Stimulated activated CD8-positive, alpha-beta memory T cell treated with anti-CD3 and anti-CD28 coated beads, Interleukin-15, amount 100 ng/mL, for 24 hours (primary cell): Measurements from ENCODE around the gene SORBS1.

Source experiments
- DNase-seq: peaks from one replicate; pipeline ENCODE4 v3.0.0-alpha.2; 2020; ENCODE audit warnings: low read depth

Gene SORBS1

DNA sequence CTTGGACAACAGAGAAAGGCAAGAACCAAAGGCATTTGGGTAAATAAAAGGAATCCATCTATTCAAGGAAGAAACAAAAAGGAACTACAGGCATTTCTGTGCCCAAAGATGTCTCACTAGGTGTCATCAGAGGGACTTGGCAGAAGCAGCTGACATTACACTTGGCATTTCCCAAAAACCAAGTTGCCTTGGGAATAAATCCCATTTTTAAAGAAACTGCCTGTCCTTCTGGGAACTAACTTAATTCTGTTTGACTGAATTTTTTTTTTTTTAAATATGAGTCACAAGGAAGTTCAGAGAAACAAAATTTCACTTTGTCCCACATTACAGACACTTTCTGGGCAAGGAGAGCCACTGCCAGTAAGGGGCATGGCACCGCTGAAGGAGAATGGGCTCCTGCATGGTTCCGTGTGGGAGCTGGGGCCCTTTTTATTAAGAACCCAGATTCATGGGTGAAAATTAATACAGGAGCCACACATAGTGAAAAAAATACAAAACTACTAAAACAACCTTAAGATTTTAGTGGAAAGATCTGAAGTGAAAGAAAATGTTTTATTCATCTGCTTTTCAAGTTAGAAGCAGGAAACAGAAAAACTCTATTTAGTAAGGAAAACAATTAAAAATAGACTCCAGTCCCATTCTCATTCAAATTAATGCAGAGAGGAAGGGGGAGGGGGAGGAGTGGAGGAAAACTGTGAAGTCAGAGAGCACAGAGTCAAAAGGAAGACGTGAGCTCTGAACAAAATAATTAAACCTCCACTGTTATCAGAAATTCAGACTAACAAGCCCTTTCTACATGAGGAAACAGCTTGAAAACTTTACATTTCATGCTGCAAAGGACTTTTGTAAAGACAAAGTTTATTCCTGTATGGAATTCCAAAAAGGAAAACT is 151.9 kb downstream of the SORBS1 start:
- no peak for DNase-seq

DNA sequence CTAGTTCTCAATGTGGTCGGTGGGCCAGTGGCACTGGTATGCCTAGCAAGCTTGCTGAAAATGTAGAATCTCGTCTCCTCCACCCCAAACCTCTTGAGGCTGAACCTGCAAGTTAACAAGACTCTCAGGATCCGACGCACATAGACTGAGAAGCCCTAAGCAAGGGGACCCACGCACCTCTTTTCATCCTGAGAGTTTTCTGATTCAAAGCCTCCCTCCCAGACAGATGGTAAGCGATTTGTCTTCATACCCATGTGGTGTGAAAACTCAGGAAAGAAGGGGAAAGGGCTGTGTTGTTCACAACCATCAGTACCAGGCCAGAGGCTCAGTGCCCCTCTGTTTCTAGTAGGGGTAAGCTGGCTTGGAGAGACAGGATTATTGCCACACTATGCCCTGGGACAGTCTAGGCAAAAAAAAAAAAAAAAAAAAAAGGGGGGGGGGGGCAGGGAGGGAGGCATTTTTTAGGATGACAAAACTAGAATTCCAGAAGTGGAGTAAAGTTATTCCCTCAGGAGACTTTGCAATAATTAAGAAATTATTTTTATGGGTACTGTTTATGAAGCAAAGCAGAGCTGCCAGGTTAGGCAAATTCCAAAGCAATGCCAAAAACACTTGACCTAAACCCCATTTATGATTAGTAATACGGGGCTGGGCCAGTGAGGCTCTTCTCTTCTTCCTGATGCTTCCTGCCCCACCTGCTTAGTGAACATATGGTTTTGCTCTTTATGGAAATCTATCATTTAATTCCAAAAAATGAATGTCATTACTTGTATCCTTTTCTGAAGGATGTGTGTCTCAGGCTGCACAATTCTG is 152.8 kb downstream of the SORBS1 start:
- no peak for DNase-seq

DNA sequence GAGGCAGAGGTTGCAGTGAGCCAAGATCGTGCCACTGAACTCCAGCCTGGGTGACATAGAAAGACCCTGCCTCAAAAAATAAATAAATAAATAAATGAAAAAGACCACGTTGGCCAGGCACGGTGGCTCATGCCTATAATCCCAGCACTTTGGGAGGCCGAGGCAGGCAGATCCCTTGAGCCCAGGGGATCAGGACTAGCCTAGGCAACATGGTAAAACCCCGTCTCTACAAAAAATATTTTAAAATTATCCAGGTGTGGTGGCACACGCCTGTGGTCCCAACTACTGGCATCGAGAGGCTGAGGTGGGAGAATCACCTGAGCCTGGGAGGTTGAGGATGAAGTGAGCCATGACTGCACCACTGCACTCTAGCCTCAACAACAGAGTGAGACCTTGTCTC is 153.6 kb downstream of the SORBS1 start:
- no peak for DNase-seq

DNA sequence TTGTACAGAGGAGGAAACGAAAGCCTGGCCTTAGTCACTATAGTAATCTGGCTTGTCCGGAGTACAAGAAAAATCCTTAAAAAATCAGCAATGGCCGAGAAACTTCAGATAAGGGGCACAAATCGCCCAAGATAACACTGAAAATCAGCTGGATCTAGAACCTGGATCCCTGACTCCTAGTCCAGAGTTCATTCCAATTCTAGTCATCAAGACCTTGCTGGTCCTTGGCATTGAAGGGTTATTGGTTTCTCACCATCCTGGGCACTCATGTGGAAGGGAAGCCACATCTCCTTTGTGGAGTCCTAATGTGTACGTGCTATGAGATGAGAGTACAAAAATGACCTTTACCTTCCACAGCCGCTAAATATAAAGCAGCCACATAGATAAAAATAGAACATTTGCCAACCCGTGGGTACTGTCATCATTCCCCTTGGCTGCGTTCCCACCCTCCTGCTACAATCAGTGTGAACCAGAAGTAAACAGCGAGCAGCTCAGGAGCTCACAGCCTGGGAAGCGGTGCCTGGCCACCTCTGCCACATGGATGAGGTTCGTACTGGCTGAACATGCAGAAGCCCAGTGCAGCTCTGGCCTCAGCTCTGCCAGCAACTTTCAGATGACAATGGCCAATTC is 154.4 kb downstream of the SORBS1 start:
- DNase-seq = no peak

DNA sequence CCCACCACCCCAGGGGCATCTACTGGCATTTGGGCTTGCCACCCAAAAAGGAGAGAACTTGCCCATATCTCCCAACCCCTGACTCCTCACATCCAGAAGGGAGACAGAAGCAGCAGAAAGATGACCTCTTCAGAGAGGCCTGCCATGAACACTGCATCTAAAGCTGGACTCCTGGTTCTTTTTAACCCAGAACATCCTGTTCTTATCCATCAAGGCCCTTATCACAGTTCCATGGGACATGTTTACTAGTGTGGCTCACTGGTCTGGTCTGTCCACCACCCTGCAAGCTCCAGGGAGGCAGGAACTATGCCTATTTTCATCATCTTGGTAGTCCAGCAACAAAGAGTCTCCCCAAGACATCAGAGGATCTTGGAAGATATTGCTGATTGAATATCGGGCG is 155.5 kb downstream of the SORBS1 start:
- no peak for DNase-seq

DNA sequence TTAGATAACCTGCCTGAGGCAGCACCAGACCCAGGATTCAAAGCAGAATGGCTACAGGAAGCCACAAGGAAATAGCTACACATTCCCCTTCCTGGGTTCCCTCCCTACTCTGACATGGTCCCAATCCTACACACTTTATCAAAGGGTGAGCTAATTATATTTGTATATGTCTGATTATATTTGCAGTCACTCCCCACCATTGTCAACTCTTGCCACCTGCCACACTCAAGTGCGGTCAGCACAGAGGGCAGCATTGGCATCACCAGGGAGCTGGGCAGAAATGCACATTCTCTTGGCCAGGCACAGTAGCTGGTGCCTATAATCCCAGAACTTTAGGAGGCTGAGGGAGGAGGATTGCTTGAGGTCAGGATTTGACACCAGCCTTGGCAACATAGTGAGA is 156.3 kb downstream of the SORBS1 start:
- DNase-seq = no peak

DNA sequence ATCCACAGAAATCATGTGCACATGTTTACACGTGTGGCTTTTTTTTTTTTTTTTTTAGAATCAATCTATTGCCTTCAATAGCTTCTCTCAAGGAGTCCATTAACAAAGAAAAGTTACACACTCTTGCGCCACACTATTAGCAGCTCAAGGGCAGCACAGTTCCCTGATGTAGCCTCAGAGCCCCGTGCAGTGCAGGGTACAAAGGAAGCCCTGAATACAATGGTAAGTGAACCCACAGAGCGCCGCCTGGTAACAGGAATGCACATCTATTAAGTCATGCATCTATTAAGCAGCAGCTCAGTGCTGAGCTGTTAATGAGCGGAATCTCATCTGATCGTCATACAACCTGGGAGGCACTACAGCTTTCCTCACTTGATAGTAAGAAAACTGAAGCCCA is 156.7 kb downstream of the SORBS1 start:
- DNase-seq = no peak

DNA sequence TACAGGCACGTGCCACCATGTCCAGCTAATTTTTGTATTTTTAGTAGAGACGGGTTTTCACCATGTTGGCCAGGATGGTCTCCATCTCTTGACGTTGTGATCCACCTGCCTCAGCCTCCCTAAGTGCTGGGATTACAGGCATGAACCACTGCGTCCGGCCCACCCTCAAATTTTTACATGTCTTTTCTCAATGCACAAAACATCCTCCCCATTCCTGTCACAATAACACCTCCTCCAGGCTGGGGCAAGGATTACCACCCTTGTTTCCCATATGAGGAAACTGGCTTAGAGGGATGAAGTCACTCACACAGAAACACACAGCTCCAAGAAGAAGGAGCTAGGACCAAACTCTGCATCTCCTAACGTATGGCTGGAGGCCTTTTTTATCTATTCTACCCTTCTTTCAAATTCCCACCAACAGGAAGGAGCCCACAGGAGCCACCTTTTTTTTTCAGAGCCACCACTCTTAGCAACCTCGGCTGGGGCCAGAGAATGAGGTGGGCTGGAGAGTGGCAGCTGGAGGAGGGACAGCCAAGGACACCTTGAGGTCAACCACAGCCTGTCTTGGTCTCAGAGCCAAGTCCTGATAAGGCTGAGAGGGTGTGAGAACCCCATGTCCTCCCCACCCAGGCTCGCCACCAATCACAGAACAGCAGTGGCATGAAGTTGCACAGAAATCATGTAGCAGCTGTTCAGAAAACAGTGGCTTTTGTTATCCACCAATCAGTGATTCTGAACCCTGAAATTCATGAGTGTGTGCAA is 157.3 kb downstream of the SORBS1 start:
- no peak for DNase-seq

DNA sequence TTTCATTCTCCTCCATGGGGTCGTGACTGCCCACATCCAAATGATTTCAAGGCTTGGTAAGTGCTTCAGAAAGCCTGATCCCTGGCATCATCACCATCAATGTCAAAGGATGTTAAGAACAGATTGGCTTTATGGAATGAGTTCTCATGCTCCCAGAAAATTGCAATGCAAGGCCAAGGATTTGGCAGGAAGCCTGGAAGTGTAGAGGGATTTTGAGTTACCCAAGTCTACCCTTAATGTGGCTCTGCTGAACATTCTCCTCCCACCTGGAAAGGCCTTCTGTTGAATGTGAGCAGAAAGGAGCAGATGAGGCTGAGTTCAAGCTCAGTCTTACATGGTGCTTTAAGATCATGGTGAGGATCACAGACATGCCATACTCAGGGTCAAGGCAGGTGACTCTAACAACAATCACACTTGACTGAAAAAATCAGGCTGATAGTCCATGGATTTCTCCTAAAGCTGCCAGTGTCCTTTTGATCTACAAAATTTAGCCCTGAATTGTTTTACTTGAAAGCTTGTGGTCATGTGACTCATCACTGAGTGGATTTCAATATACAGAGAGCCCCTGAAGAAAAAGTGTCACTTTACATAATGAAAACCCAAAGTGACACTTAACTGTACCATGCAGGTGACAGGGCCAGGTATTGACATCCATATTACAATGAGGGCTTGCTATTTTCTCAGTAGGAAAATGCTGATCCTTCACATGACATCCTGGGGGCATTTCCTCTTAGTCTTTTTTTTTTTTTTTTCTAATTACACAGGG is 159.3 kb downstream of the SORBS1 start:
- DNase-seq = no peak

DNA sequence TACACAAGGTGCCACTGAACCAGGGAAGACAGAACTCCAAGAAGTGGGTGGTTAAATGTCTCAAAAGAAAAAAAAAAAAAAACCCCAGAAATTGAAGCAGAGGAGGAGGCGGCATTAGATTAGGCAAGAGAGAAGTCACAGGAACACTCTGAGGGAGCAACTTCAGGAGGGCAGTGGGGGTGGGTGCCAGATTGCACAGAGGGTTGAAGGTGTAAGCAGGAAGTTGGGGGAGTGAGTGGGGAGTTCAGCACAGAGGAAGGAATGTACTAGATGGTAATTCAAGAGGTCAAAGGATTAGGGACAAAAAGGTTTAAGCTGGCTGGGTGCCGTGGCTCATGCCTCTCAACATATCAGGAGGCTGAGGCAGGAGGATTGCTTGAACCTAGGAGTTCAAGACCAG is 160.4 kb downstream of the SORBS1 start:
- no peak for DNase-seq

DNA sequence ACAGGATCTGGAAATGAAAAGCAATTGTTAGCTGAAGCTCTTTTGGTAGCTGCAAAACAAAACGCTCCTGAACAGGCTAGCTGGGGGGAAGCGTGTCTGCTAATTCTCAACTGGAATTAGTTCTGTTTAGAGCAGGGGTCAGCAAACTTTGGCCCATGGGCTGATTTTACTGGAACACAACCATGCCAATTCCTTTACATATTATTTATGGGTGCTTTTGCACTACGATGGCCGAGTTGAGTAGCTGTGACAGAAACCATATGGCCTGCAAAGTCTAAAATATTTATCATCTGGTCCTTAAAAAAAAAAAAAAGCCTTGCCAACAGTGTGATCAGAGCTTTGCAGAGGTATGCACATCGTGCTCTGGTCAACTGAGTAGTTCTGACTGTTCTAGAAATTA is 162.0 kb downstream of the SORBS1 start:
- no peak for DNase-seq

DNA sequence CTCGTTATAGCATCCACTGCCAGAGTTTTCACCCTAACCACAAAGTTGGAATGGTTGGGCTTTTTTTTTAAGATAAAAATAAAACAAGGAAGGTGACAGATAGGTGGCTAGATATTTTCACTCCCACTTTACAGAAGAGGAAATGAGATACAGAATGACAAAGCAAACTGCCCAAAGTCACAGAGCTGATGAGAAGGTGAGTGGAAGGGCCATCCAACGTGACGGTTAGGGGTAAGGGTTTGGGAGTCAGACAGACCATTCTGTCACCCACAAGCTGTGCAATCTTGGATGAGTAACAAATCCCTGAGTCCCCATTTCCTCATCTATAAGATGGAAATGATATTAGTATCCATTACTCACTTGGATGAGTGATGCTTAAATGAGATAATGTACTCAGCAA is 163.4 kb downstream of the SORBS1 start:
- DNase-seq = no peak

DNA sequence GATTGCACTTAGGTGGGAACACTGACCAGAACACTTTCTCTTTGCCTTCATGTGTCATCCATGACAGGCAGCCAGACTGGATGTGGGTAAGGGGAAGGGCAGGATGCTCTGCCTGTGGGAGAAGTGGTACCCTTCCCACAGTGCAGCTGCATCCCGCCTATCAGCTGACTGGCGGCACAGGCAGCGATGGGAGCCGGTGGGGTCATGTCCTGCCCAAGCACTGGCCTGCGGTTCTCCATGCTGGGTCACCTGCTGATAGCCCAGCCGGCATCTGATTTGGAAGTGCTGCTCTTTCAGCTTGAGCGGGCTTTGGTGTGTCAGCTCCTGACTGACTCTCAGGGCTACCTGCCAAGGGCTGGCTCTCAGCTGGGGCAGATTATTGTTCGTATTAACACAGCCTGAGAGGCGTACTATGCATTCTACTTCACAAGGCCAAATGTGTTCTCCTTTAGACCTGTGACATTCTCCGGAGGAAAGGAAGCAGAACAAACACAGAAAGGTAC is 165.2 kb downstream of the SORBS1 start:
- no peak for DNase-seq

DNA sequence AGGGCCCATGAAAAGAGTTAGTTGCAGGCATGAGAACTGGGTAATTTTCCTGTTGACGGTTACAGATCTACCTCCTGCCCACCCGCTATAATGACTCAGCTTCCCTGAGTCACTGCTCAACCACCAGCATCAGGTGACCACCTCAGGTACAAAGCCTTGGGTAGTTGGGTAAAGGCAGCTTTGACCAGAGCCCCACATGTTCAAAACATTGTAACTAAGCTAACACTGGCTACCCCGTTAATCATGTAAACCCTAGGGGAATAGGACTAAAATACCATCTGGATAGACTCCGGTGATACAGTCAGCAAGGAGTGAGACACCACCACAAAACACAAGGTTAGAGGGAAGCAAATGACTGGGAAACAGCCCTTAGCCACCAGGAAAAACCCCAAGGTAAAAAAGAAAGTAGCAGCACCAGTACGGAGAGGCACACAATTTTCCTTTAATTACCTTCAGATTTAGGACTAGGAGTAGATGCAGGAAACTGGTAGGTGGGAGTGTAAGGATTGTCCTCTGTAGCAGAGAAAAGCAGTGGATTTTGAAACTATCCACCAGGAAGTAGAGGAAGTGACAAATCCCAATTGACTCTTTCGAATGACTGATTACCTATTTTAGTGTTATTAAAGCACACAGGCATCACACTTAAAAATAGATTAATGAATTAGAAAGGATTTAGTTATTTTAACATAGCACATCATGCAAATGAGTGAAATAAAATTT is 166.8 kb downstream of the SORBS1 start:
- DNase-seq = no peak

DNA sequence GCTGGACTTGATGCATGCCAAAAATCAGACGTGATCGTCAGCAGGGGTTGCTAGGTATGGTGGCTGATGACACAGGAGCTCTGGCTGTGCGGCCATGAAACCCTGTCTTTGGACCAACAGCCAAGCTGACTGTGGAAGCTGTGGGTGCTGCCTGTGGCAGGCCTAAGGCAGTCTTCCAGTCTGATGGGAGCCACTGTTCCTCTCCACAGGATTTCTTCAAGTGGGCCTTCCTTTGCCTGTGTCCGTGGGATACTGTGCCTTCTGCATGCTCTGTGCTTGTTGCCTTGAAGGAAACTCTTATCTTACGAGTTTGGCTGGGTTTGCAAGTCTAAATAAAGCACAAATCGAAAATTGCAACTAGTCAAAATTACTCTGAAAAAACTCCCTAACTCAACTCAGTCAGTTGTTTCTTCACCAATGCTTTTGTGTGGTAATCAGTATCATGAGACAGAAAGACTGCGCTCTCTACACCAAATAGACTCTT is 168.4 kb downstream of the SORBS1 start:
- no peak for DNase-seq

DNA sequence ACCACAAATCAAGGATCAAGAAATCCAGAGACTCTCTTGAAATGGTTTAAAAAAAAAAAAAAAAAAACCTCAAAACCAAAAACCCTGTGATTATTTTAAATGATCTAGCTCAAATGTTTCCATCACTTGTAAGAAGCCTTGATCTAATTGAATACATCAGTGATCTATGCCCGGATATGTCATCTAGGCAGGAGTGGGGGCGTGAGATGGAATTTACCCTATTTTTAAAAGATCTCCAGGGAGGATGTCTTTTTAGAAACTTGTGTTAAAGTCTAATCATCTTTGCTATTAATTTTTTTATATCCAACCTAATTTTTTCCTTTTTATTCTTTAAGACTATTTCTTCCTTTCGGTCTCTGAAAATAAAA is 169.0 kb downstream of the SORBS1 start:
- no peak for DNase-seq

DNA sequence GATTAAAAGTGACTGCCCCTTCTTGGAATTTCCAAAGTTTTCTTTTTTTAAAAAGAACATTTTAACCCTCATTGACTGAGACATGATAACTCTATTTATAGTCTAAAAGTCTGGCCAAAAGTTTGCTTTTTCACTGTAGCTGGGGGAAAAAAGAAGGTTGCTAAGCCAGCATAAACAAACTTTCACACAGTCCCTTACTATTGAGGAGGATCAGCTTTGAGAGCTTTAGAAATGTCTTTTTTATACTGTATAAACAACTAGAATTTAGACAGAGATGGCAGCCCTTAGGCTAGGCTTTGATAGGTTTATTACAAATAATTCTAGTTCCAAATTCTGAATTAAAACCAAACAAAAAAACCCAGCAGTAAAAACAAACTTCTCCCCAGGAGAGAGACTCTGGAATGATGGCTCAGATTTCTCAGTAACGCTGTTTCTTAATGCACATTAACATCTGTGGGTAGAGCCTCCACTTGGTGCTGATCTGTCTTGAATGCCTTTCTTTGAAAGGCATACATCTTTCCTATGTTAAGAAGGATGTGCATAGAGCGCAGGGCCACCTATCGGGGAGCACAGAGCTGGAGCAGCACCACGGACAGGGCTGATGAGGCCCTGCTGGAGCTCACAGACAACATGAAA is 169.5 kb downstream of the SORBS1 start:
- no peak for DNase-seq

DNA sequence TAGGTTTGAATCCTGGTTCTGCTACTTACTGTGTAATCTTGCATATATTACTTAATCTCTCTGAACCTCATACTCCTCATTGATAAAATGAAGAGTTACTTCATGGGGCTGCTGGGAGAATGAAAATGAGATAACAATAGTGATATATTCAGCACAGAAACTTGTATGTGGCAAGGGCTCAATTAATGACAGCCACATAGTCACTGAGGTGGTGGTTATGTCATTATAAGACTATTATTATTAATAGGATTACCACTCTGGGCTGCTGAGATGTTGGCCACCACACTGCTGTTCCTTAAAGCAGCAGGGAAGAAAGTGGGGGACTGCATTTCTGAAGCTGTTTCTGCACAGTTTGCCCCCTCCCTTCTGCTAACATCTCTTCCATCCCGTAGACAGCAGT is 170.0 kb downstream of the SORBS1 start:
- no peak for DNase-seq

DNA sequence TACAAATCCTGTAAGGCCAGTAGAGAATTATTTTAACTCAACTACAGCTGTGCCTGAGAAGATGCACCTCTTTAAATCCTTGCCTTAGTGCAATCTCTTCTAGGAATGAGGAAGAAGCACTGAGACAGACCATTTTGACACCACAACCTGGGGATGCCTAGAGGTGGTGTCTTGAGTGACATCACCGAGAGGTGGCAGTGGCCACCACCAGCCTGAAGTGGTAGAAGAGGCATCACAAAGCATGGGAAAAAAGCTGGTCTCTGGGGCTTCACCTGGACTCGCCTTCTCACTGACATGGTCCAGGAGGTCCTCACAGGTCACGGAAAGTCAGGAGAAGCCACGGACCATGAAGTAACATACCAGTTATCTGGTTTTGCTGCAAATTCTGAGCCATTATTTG is 171.2 kb downstream of the SORBS1 start:
- no peak for DNase-seq

DNA sequence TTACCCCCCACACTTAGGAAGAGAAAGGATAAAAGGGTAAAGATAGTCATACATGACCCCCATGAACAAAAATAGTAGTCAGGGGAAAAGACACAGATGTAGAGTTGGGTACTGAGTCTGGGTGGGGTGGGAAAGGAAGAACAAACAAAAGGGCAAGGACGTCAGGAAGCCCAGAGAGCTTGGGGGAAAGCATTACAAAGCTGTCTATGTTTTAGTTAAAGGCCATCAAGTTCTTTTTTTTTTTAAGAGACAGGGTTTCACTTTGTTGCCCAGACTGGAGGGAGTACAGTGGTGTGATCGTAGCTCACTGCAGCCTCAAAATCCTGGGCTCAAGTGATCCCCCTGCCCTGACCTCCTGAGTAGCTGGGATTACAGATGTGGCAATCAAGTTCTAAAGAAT is 172.0 kb downstream of the SORBS1 start:
- DNase-seq = no peak
